ENCODE measurements around the gene MIEF2. TPM values are rescaled to one million over a fixed set of nuclear protein-coding genes. Genes with fewer than 3 reads are reported as not detected.
A peak's percentile ranks its signal among the peaks of the same experiment; 100 is the strongest.

MIEF2 gene
- total RNA-seq, 4 donors from 2014 or later = 12.8 to 34.5 (median 18.1) TPM

DNA sequence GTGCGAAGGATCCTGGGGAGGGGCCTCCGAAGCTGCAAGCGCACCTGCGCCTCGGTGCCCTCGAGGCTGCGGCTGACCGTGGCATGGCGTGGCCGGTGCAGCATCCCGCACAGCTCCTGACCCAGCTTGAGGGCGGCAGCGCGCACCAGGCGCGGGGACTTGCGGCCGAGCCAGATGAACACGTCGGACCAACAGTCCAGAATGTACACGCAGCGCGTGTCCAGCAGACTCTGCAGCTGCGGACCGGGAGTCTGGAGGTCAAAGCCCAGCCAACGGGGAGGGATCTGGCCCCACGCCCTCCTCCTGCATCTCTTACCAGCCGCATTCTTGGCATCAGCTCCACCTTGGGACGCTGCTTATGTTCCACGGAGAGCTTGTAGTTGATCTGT, 12.9 kb upstream of the MIEF2 start:
- Histone ChIP-seq H3K36me3 (no peaks in the 10 kb centered on the region), H3K27ac (peak overlapping the region in 1 of 2 donors; percentile 22)

DNA sequence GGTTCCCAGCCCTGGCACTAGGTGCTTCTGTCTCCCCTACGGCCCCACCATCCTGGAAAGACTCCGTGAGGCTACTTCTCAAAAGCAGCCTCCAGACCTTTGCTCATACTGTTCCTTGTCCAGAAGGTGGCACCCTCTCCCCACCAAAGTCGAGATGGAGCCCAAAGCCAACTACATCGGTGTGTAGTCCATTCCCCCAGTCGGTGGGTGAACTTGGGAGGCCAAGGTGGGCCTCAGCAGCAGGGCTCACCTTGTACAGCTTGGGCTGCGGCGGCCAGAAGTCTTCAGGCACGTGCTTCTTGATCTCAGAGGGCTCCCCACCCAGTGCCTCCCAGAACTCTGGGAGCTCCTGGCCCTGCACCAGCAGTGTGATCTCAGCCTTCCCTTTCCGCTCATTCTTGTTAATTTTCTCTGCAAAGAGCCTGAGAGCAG, 12.1 kb upstream of the MIEF2 start:
- no peaks in the 10 kb centered on the region for H3K27me3 ChIP-seq
- H3K4me3 ChIP-seq = no peak overlapping the region
- H3K27ac ChIP-seq = peak overlapping the region; percentile 0 to 22
- no peaks in the 10 kb centered on the region for H3K9me3 ChIP-seq
- H3K4me1 ChIP-seq = no peaks in the 10 kb centered on the region
- H3K36me3 ChIP-seq = no peaks in the 10 kb centered on the region
- intact Hi-C loops (cut with DNase I; ENCODE audit: low total_unique reads) = no loop called here
- TF ChIP-seq, protein P1, sequence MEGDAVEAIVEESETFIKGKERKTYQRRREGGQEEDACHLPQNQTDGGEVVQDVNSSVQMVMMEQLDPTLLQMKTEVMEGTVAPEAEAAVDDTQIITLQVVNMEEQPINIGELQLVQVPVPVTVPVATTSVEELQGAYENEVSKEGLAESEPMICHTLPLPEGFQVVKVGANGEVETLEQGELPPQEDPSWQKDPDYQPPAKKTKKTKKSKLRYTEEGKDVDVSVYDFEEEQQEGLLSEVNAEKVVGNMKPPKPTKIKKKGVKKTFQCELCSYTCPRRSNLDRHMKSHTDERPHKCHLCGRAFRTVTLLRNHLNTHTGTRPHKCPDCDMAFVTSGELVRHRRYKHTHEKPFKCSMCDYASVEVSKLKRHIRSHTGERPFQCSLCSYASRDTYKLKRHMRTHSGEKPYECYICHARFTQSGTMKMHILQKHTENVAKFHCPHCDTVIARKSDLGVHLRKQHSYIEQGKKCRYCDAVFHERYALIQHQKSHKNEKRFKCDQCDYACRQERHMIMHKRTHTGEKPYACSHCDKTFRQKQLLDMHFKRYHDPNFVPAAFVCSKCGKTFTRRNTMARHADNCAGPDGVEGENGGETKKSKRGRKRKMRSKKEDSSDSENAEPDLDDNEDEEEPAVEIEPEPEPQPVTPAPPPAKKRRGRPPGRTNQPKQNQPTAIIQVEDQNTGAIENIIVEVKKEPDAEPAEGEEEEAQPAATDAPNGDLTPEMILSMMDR (IDR thresholded peaks at IDR 0.05) = peak; percentile 56 to 75 (median 62)
- TF ChIP-seq POLR2A (IDR thresholded peaks at IDR 0.05) = no peak
- DNase-seq = peak; percentile 67 to 72

More for the DNA sequence above, 12.9 kb upstream of the MIEF2 start:
- intact Hi-C loops (cut with DNase I; ENCODE audit: low total_unique reads) = no loop called here
- H3K27me3 ChIP-seq = no peaks in the 10 kb centered on the region
- no peak overlapping the region for H3K4me3 ChIP-seq
- TF ChIP-seq, protein P1 (IDR thresholded peaks at IDR 0.05) = no peak
- TF ChIP-seq POLR2A (IDR thresholded peaks at IDR 0.05) = no peak
- H3K4me1 ChIP-seq = no peaks in the 10 kb centered on the region
- no peaks in the 10 kb centered on the region for H3K9me3 ChIP-seq
- DNase-seq = peak; percentile 47

DNA sequence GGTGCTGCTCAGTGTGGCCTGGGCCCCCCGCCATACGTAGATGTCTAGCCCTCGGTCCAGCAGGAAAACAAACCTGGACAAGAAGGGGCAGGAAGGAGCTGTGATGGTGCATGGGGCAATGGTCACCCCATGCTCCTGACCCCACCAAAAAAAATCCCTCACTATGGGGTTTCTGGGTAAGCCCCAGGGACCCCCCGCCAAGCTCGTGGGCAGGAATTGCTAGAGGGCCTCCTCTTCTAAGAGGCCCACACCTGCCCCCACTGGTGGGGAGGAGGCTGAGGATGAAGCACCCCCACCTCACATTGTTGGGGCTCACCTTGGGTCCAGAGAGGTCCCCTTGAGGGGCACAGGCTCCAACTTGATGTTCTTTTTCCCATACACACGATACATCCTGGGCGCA, 11.7 kb upstream of the MIEF2 start:
- intact Hi-C loops (cut with DNase I; ENCODE audit: low total_unique reads) = no loop called here
- H3K4me3 ChIP-seq = no peak overlapping the region
- no peaks in the 10 kb centered on the region for H3K36me3 ChIP-seq
- no peaks in the 10 kb centered on the region for H3K27me3 ChIP-seq
- H3K4me1 ChIP-seq = no peaks in the 10 kb centered on the region
- TF ChIP-seq, protein P1 (IDR thresholded peaks at IDR 0.05) = no peak
- no peak for TF ChIP-seq POLR2A (IDR thresholded peaks at IDR 0.05)
- DNase-seq = no peak
- peak overlapping the region; percentile 0 to 22 for H3K27ac ChIP-seq
- H3K9me3 ChIP-seq = no peaks in the 10 kb centered on the region

DNA sequence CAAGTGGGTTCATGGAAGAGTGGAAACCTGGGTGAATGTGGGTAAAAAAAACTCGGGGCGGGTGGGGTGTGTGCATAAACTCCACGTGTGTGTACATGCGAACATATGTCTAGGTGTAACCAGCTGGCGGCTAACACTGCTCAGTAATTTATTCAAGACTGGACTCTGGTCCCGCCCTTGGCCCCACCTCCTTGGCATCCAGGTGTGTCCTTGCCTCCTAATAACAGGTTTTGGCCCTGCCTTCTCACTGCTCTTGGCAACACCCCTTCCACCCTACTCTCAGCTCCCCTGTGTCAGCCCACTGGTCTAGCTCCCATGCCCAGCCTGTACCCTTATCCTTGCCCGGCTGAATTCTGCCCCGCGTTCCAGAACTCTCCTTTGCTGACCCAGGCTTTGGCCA, 10.2 kb upstream of the MIEF2 start:
- H3K36me3 ChIP-seq = no peaks in the 10 kb centered on the region
- intact Hi-C loops (cut with DNase I; ENCODE audit: low total_unique reads) = no loop called here
- no peaks in the 10 kb centered on the region for H3K9me3 ChIP-seq
- no peak overlapping the region for H3K4me3 ChIP-seq
- no peaks in the 10 kb centered on the region for H3K4me1 ChIP-seq
- no peak overlapping the region for H3K27ac ChIP-seq
- no peak for TF ChIP-seq POLR2A (IDR thresholded peaks at IDR 0.05)
- TF ChIP-seq, protein P1 (IDR thresholded peaks at IDR 0.05) = no peak
- H3K27me3 ChIP-seq = no peaks in the 10 kb centered on the region
- DNase-seq = no peak

DNA sequence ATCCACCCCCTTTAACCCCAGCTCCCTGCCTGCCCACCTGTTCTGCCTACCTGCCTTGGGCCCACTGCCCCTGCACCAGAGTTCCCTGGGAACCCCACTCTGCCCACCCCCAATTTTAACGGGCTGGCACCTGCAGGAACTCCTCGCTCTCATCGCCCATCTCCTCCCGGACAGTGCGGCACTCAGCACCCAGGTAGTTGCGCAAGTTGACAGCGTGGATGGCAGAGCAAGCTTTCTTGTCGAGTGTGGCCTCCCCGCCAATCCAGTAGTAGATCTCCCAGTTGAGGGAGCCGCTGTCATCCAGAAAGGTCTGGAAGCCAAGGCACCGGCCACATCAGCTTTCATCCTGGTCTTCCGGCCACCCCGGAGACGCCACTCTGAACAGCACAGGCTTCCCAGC, 9.8 kb upstream of the MIEF2 start:
- Histone ChIP-seq H3K36me3 (no peaks in the 10 kb centered on the region), H3K27ac (no peak overlapping the region), H3K27me3 (no peaks in the 10 kb centered on the region), H3K9me3 (no peaks in the 10 kb centered on the region), H3K4me1 (no peaks in the 10 kb centered on the region), H3K4me3 (no peak overlapping the region)
- intact Hi-C loops (cut with DNase I; ENCODE audit: low total_unique reads) = no loop called here
- no peak for TF ChIP-seq POLR2A (IDR thresholded peaks at IDR 0.05)
- no peak for DNase-seq

DNA sequence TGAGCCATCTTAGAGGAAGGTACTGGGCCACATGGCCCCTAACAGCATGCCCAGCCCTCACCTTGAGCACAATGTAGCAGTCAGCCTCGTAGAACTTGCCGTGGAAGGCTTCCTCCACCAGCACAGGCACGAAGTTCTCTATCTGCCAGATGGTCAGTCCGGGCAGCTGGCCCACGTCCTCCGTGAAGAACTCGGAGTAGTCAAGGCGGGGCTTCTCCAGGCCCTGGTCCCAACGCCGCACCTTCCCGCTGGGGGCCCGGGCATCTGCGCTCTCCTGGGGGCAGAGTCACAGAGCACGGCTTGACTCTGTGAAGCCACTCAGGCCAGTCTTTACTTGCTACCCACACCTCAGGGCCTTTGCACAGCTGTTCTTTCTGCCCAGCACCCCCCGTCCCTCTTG, 9.3 kb upstream of the MIEF2 start:
- TF ChIP-seq POLR2A (IDR thresholded peaks at IDR 0.05) = no peak
- TF ChIP-seq, protein P1 (IDR thresholded peaks at IDR 0.05) = no peak
- Histone ChIP-seq H3K27me3 (no peaks in the 10 kb centered on the region), H3K4me1 (no peaks in the 10 kb centered on the region), H3K27ac (no peak overlapping the region), H3K36me3 (no peaks in the 10 kb centered on the region), H3K9me3 (no peaks in the 10 kb centered on the region), H3K4me3 (no peak overlapping the region)
- DNase-seq = no peak
- intact Hi-C loops (cut with DNase I; ENCODE audit: low total_unique reads) = no loop called here
